Measurements from ENCODE around the gene ADRA2B.

Gene ADRA2B

GRCh38 chr2:96103761-96104486, 12.4 kb downstream of the ADRA2B start:
- intact Hi-C loops (cut with micrococcal nuclease): no loop called here
- H3K27me3 Mint-ChIP-seq: peaks cover 28% of the 10 kb centered on the region
- H3K27ac Mint-ChIP-seq: no peak overlapping the region

DNA sequence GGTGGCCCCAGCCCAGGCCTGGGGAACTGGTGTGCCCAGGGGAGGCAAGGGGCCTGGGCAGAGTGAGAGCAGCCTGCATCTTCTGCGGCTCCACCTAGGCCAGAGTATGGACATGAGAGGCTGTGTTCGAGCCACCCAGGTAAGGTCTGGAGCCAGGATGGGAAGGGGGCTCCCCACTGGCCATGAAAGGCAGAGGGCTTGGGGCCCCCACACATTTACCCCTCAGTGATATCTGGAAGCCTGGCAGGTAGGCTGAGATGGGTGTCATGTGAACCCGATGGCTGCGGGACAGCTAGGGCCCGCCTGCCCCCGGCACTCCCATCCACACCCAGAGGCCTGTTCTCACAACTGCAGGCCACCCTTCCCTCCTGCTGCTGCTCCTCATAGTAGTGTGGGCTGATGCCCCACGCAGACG, 13.2 kb downstream of the ADRA2B start:
- Mint-ChIP-seq H3K9me3 (peaks cover 22% of the 10 kb centered on the region), H3K4me1 (ENCODE audit: low read depth) (peaks cover 50% of the 10 kb centered on the region), H3K36me3 (ENCODE audit: low read depth) (peaks cover 9% of the 10 kb centered on the region), H3K27me3 (peaks cover 21% of the 10 kb centered on the region), H3K27ac (no peak overlapping the region), H3K4me3 (no peak overlapping the region)
- intact Hi-C loops (cut with micrococcal nuclease): no loop called here

More at GRCh38 chr2:96103761-96104486, 12.4 kb downstream of the ADRA2B start:
- H3K4me3 Mint-ChIP-seq: no peak overlapping the region
- peaks cover 43% of the 10 kb centered on the region for H3K4me1 Mint-ChIP-seq (ENCODE audit: low read depth)
- peaks cover 9% of the 10 kb centered on the region for H3K36me3 Mint-ChIP-seq (ENCODE audit: low read depth)
- peaks cover 22% of the 10 kb centered on the region for H3K9me3 Mint-ChIP-seq

GRCh38 chr2:96102596-96103186, 13.7 kb downstream of the ADRA2B start:
- Mint-ChIP-seq H3K36me3 (ENCODE audit: low read depth) (peaks cover 9% of the 10 kb centered on the region), H3K27ac (no peak overlapping the region), H3K9me3 (peaks cover 22% of the 10 kb centered on the region), H3K4me3 (no peak overlapping the region), H3K4me1 (ENCODE audit: low read depth) (peaks cover 54% of the 10 kb centered on the region), H3K27me3 (peaks cover 16% of the 10 kb centered on the region)
- intact Hi-C loops (cut with micrococcal nuclease): no loop called here

DNA sequence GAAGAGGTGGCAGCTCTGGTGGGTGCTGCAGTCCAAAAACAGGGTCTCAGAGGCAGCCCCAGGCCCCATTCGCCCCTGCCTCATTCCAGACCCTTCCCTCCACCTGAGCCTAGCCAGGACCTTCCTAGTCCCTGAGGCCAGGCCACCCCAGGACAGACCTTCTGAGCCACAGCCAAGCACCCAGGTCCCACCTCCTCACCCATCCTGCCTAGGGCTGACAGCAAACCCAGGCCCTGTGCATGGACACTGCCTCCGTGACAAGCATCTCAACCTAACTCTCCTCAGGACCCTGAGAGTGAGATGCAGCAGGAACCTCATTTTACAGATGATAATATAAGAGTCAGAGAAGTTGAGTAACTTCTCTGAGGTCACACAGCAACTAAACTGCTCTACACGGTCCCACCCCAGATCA, 15.5 kb downstream of the ADRA2B start:
- Mint-ChIP-seq H3K36me3 (ENCODE audit: low read depth) (peaks cover 9% of the 10 kb centered on the region), H3K4me3 (no peak overlapping the region), H3K27me3 (peaks cover 9% of the 10 kb centered on the region), H3K9me3 (peaks cover 15% of the 10 kb centered on the region), H3K4me1 (ENCODE audit: low read depth) (peaks cover 58% of the 10 kb centered on the region), H3K27ac (no peak overlapping the region)
- intact Hi-C loops (cut with micrococcal nuclease): no loop called here

GRCh38 chr2:96099861-96100798, 16.2 kb downstream of the ADRA2B start:
- peaks cover 58% of the 10 kb centered on the region for H3K4me1 Mint-ChIP-seq (ENCODE audit: low read depth)
- intact Hi-C loops (cut with micrococcal nuclease): no loop called here
- peaks cover 2% of the 10 kb centered on the region for H3K36me3 Mint-ChIP-seq (ENCODE audit: low read depth)
- H3K9me3 Mint-ChIP-seq: peaks cover 7% of the 10 kb centered on the region
- H3K4me3 Mint-ChIP-seq: no peak overlapping the region
- peaks cover 9% of the 10 kb centered on the region for H3K27me3 Mint-ChIP-seq
- H3K27ac Mint-ChIP-seq: no peak overlapping the region

DNA sequence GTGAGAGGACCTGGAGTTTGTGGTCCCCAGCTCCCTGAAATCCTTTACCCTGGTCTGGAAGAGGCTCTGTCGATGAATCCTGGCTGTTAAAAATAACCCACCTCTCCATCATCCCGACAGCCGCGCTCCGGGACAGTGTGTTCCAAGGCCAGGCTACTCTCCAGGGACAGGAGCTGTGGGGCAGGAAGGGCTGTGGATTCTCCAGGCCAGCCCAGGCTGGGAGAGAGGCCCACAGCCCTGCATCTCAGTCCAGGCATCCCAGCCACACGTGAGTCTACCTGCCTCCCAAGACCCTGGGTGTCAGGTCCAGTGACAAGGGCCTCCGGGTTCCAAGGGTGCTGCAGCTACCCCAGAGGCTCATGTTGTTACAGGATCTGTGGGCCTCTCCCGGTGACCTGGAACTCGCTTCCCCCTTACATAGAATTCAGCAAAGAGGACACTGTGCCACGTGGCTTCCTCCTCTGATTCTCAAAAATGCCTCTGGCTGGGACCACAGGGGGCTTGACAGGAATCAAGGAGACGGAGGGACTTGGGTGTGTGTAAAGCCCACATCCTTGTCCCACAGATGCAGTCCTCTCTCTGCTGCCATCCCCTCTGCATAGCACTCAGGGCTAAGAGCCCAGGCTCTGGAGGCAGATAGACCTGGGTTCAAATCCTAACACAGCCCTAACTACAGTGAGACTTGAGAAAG, 17.3 kb downstream of the ADRA2B start:
- intact Hi-C loops (cut with micrococcal nuclease): no loop called here

GRCh38 chr2:96097951-96098823, 18.2 kb downstream of the ADRA2B start:
- intact Hi-C loops (cut with micrococcal nuclease): no loop called here
- H3K4me3 Mint-ChIP-seq: no peak overlapping the region
- peak overlapping the region; percentile 43 for H3K27ac Mint-ChIP-seq
- no peaks in the 10 kb centered on the region for H3K36me3 Mint-ChIP-seq (ENCODE audit: low read depth)
- H3K27me3 Mint-ChIP-seq: peaks cover 9% of the 10 kb centered on the region
- peaks cover 47% of the 10 kb centered on the region for H3K4me1 Mint-ChIP-seq (ENCODE audit: low read depth)
- no peaks in the 10 kb centered on the region for H3K9me3 Mint-ChIP-seq

More for the DNA sequence above, 17.3 kb downstream of the ADRA2B start:
- no peaks in the 10 kb centered on the region for H3K36me3 Mint-ChIP-seq (ENCODE audit: low read depth)
- H3K27ac Mint-ChIP-seq: peak overlapping the region; percentile 43
- no peaks in the 10 kb centered on the region for H3K9me3 Mint-ChIP-seq
- H3K27me3 Mint-ChIP-seq: peaks cover 9% of the 10 kb centered on the region
- H3K4me3 Mint-ChIP-seq: no peak overlapping the region
- peaks cover 47% of the 10 kb centered on the region for H3K4me1 Mint-ChIP-seq (ENCODE audit: low read depth)

DNA sequence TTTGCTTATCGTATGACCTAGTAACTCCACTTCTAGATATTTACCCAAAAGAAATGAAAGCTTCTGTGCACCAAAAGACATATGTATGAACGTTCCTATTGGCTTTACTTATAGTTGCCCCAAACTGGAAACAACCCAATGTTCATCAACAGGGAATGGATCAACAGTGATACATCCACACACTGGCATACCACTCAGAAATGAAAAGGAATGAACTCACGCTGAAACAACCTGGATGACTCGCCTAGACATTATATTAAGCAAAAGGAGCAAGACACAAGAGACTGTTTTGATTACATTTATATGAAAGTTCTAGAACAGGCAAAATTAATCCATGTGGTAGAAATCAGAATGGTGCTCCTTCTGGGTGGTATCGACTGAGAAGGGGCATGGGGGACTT, 18.9 kb downstream of the ADRA2B start:
- no peak overlapping the region for H3K4me3 Mint-ChIP-seq
- no peaks in the 10 kb centered on the region for H3K36me3 Mint-ChIP-seq (ENCODE audit: low read depth)
- H3K9me3 Mint-ChIP-seq: no peaks in the 10 kb centered on the region
- no peak overlapping the region for H3K27ac Mint-ChIP-seq
- intact Hi-C loops (cut with micrococcal nuclease): no loop called here
- H3K4me1 Mint-ChIP-seq (ENCODE audit: low read depth): peaks cover 50% of the 10 kb centered on the region
- peaks cover 9% of the 10 kb centered on the region for H3K27me3 Mint-ChIP-seq

DNA sequence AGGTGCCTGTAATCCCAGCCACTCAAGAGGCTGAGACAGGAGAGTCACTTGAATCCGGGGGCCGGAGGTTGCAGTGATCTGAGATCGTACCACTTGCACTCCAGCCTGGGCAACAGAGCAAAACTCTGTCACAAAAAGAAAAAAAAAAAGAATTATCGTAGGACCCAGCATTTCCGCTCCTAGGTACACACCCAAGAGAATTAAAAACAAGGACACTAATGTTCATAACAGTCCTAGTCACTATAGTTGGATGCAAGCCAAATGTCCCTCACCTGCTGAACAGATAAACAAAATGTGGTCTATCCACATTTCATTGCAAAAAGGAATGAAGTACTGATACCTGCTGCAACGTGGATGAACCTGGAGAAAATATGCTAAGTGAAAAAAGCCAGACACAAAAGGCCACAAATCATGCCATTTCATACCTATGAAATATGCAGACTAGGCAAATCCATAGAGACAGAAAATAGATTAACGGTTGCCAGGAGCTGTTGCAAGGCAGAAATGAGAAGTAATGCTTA, 21.2 kb downstream of the ADRA2B start:
- H3K4me1 Mint-ChIP-seq (ENCODE audit: low read depth): peaks cover 61% of the 10 kb centered on the region
- no peaks in the 10 kb centered on the region for H3K36me3 Mint-ChIP-seq (ENCODE audit: low read depth)
- no peak overlapping the region for H3K27ac Mint-ChIP-seq
- no peaks in the 10 kb centered on the region for H3K9me3 Mint-ChIP-seq
- H3K27me3 Mint-ChIP-seq: peaks cover 3% of the 10 kb centered on the region
- intact Hi-C loops (cut with micrococcal nuclease): no loop called here
- no peak overlapping the region for H3K4me3 Mint-ChIP-seq

DNA sequence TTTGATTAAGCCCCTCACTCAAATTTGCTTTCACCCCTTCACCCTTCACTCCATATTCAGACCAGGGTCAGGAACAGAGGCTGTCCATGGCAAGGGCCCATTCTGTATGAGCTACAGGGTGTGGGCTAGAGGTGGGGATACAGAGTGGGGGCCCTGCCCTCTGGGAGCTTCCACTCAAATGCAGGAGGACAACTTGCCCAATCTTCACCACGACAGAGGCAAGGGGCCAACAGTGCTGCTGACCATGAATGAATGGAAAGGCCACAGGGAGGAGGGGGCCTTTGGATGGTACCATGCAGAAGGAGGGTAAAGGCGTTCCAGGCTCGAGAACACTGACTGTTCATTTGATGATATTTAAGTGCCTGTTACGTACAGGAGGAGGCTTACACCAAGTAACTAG, 22.8 kb downstream of the ADRA2B start:
- Mint-ChIP-seq H3K27me3 (peaks cover 3% of the 10 kb centered on the region), H3K36me3 (ENCODE audit: low read depth) (no peaks in the 10 kb centered on the region), H3K4me1 (ENCODE audit: low read depth) (peaks cover 46% of the 10 kb centered on the region), H3K4me3 (no peak overlapping the region), H3K27ac (peak overlapping the region; percentile 12), H3K9me3 (no peaks in the 10 kb centered on the region)
- intact Hi-C loops (cut with micrococcal nuclease): no loop called here

DNA sequence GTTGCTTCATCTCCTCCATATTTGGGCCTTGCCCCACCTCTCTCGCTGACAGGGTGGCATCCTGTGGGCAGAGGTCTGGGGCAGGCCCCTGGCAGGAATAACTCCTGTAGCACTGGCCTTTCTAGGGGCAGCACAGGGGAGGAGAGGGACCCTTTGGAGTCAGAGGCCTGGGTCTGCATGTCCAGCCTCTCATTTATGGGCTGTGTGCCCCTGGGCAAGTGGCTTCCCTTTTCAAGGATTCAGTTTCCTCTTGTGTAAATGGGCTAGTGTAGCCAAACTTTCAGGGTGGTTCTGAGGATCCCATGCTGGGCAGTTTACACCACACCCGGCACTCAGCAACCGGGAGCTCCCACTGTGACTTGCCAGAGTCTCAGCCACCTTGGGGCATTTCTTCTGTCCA, 23.4 kb downstream of the ADRA2B start:
- no peak overlapping the region for H3K4me3 Mint-ChIP-seq

DNA sequence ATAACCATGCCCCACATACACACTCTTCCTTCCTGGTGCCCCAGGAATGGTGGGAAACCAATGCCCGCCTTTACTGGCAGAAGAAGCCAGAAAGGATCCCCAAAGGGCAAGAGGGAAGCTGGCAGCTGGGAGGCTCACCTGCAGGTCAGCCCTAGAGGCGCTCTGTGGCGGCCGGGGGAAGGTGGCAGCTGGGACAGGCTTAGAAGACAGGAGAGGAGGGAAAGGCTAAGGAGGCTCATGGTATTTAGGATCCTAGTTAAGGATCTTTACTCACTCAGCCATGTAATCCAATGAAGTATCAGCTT, 23.8 kb downstream of the ADRA2B start:
- peaks cover 3% of the 10 kb centered on the region for H3K27me3 Mint-ChIP-seq
- no peak overlapping the region for H3K27ac Mint-ChIP-seq
- peaks cover 40% of the 10 kb centered on the region for H3K4me1 Mint-ChIP-seq (ENCODE audit: low read depth)
- no peaks in the 10 kb centered on the region for H3K36me3 Mint-ChIP-seq (ENCODE audit: low read depth)
- H3K9me3 Mint-ChIP-seq: no peaks in the 10 kb centered on the region
- intact Hi-C loops (cut with micrococcal nuclease): no loop called here
- H3K4me3 Mint-ChIP-seq: no peak overlapping the region

More for the DNA sequence above, 23.4 kb downstream of the ADRA2B start:
- H3K27me3 Mint-ChIP-seq: peaks cover 3% of the 10 kb centered on the region
- intact Hi-C loops (cut with micrococcal nuclease): no loop called here
- no peaks in the 10 kb centered on the region for H3K36me3 Mint-ChIP-seq (ENCODE audit: low read depth)
- H3K9me3 Mint-ChIP-seq: no peaks in the 10 kb centered on the region
- H3K4me1 Mint-ChIP-seq (ENCODE audit: low read depth): peaks cover 41% of the 10 kb centered on the region
- peak overlapping the region; percentile 12 for H3K27ac Mint-ChIP-seq
